Stomach (tissue), 9 donors: ENCODE measurements around the gene C12orf50. TPM values are rescaled to one million over a fixed set of nuclear protein-coding genes. Genes with fewer than 3 reads are reported as not detected.

Source experiments
- DNase-seq, 2 donors: peaks; one replicate each; pipeline versions ENCODE4 v3.0.0 to v3.0.0-alpha.2; 2013 to 2019
- H3K27ac ChIP-seq, 5 donors: fragments of 200-600 bp in 4 of 5; sonication (generic) in 4 of 5; one replicate each; pipeline ENCODE4 v1.5.1; 2013 to 2019; ENCODE audit warnings: mild to moderate bottlenecking in 1 of 5, moderate library complexity in 1 of 5
- H3K27me3 ChIP-seq, 3 donors: fragments of 200-600 bp; sonication (generic); one replicate each; pipeline ENCODE4 v1.5.1; 2017 to 2019; ENCODE audit warnings: mixed run types in 1 of 3
- H3K36me3 ChIP-seq, 4 donors: fragments of 200-600 bp; sonication (generic); 1 replicate in 3 of 4; 2 replicates in 1 of 4; pipeline ENCODE4 v1.5.1; 2016 to 2019
- H3K4me1 ChIP-seq, 4 donors: fragments of 200-600 bp; sonication (generic); one replicate each; pipeline ENCODE4 v1.5.1; 2016 to 2019
- H3K4me3 ChIP-seq, 4 donors: fragments of 200-600 bp; sonication (generic) in 3 of 4; one replicate each; pipeline ENCODE4 v1.5.1; 2016 to 2019; ENCODE audit warnings: mild to moderate bottlenecking in 1 of 4
- H3K9me3 ChIP-seq, 4 donors: fragments of 200-600 bp; sonication (generic); one replicate each; pipeline ENCODE4 v1.5.1; 2016 to 2019
- EP300 ChIP-seq: sonication (generic); formaldehyde crosslinking; IDR thresholded peaks from one replicate; pipeline ENCODE4 v1.6.1; 2017; ENCODE audit warnings: antibody characterized with exemption
- POLR2A ChIP-seq, 4 donors: fragments of 450-650 bp; IDR thresholded peaks; one replicate each; pipeline ENCODE4 v1.6.1; 2016; ENCODE audit warnings: antibody characterized with exemption in 4 of 4, control low read depth in 2 of 4, mild to moderate bottlenecking in 1 of 4, moderate library complexity in 1 of 4
- POLR2AphosphoS5 ChIP-seq, 3 donors: sonication (generic); formaldehyde crosslinking; IDR thresholded peaks; one replicate each; pipeline ENCODE4 v1.6.1; 2016; ENCODE audit warnings: antibody characterized with exemption in 3 of 3
- WGBS, 5 donors: extraction: QIAGEN DNeasy Blood & Tissue Kit in 3 of 5; methylation state at CpG; one replicate each; pipeline versions ENCODE4 v1.1.5 to v1.1.7; 2013 to 2018; 5-methylcytosine and 5-hydroxymethylcytosine counted together
- intact Hi-C: fragments of 100-400 bp; cut with DNase I; formaldehyde crosslinking; loops from one replicate; pipeline ENCODE4 v1.15.1; 2023; ENCODE audit warnings: low total_unique reads
- polyA plus RNA-seq, 3 donors: library from polyadenylated mRNA; stranded (reverse); fragments of 200-250 nt; gene quantifications; one replicate each; pipeline ENCODE4 v1.2.3, GENCODE V29; 2013
- total RNA-seq, 5 donors: library from RNA; depleted of rRNA; stranded (reverse); fragments of >200 nt; gene quantifications; one replicate each; pipeline versions ENCODE4 v1.1.0 to v1.2.3, GENCODE V29; 2014 to 2016
- TF ChIP-seq, protein P1 (sequence below), 7 experiments: fragments of 450-650 bp in 4 of 7; fragments of 200-600 bp in 3 of 7; sonication (generic) in 3 of 7; IDR thresholded peaks; one replicate each; pipeline ENCODE4 v1.5.1; 2016 to 2019; ENCODE audit warnings: antibody characterized with exemption in 7 of 7, control low read depth in 2 of 7, mild to moderate bottlenecking in 1 of 7
- donor health status: healthy with polysubstance abuse.
- donor health status: Bipolar disorder and iron deficiency.
- donor health status: healthy.

Gene C12orf50
- total and polyA plus RNA-seq, 8 donors = not detected

DNA sequence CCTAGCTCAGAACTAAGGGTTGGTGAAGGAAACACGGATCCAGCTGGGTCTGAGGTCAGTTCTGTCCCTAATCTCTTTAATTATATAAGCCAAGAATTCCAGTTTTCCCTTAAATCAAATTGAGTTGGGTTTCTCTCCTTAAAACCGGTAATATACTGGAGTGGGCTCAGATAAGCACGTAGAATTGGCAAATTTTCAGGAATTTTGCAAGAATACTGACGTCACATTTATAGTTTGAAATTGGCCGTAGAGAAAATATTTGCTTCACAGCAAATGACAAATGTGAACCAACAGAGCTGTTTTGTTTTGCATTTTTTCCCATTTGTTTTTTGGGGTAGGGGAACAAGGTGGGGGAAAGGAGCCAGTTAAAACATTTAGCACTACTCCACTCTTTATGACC lies 17.4 kb downstream of the C12orf50 start:
- TF ChIP-seq, protein P1, sequence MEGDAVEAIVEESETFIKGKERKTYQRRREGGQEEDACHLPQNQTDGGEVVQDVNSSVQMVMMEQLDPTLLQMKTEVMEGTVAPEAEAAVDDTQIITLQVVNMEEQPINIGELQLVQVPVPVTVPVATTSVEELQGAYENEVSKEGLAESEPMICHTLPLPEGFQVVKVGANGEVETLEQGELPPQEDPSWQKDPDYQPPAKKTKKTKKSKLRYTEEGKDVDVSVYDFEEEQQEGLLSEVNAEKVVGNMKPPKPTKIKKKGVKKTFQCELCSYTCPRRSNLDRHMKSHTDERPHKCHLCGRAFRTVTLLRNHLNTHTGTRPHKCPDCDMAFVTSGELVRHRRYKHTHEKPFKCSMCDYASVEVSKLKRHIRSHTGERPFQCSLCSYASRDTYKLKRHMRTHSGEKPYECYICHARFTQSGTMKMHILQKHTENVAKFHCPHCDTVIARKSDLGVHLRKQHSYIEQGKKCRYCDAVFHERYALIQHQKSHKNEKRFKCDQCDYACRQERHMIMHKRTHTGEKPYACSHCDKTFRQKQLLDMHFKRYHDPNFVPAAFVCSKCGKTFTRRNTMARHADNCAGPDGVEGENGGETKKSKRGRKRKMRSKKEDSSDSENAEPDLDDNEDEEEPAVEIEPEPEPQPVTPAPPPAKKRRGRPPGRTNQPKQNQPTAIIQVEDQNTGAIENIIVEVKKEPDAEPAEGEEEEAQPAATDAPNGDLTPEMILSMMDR (IDR thresholded peaks at IDR 0.05) = no peak
- TF ChIP-seq EP300 (no peak), POLR2AphosphoS5 (IDR thresholded peaks at IDR 0.05) (no peak), POLR2A (IDR thresholded peaks at IDR 0.05) (no peak)
- no peak for DNase-seq
- Histone ChIP-seq H3K27me3 (no peaks in the 10 kb centered on the region), H3K4me1 (no peaks in the 10 kb centered on the region), H3K27ac (no peak overlapping the region), H3K36me3 (no peaks in the 10 kb centered on the region), H3K9me3 (no peaks in the 10 kb centered on the region), H3K4me3 (no peak overlapping the region)
- 68 to 81% (median 74%) methylated on average over 5 of the region's 5 CpGs for WGBS, 5 donors
- intact Hi-C loops = no loop called here

DNA sequence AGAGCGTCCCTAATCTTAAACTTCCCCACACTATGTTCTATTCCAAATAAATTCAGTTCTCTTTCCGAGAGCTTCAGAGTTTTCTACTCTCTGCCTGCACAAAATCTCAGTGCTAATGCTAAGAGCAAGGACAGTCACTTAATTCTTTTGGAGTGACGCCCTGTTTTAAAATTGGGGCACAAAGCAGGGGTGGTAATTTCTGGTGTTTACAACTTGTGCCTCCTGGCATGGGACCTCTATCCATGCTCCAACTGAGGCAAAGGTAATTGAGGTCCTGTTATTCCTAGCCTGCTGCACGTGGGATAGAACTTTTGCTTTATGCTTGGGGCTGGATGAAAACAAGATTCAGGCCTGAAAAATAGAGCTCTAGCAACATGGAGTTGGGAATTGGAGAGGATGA lies 22.9 kb downstream of the C12orf50 start:
- H3K27me3 ChIP-seq = no peaks in the 10 kb centered on the region
- no peaks in the 10 kb centered on the region for H3K4me1 ChIP-seq
- 78 to 85% (median 82%) methylated on average over 4 of the region's 4 CpGs for WGBS, 5 donors
- no peaks in the 10 kb centered on the region for H3K36me3 ChIP-seq
- TF ChIP-seq POLR2A (IDR thresholded peaks at IDR 0.05) (no peak), POLR2AphosphoS5 (IDR thresholded peaks at IDR 0.05) (no peak), EP300 (no peak)
- TF ChIP-seq, protein P1 (IDR thresholded peaks at IDR 0.05) = no peak
- H3K9me3 ChIP-seq = no peaks in the 10 kb centered on the region
- no peak overlapping the region for H3K27ac ChIP-seq
- intact Hi-C loops = no loop called here
- DNase-seq = no peak
- H3K4me3 ChIP-seq = no peak overlapping the region

DNA sequence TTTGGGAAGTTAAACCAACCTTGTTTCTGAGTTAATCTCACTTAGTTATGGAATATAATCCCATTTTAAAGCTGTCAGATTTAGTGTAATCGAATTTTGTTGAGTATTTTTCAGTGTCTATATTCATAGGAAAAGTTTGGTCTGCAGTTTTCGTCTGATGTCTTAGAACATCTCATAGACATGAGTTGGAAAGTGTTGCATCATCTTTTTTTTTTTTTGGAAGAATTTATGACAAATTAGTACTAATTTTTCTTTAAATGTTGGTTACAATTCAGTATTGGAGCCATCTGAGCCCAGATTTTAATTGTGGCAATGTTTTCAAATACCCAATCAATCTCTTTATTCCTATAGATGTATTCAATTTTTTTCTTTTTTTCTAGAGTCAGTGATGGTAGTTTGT lies 27.9 kb downstream of the C12orf50 start:
- WGBS, 5 donors = 71 to 88% (median 80%) methylated on average over 2 of the region's 2 CpGs
- H3K36me3 ChIP-seq = no peaks in the 10 kb centered on the region
- H3K27me3 ChIP-seq = no peaks in the 10 kb centered on the region
- TF ChIP-seq POLR2A (IDR thresholded peaks at IDR 0.05) = no peak
- no peak for TF ChIP-seq POLR2AphosphoS5 (IDR thresholded peaks at IDR 0.05)
- no peak for TF ChIP-seq EP300
- TF ChIP-seq, protein P1 (IDR thresholded peaks at IDR 0.05) = no peak
- intact Hi-C loops = no loop called here
- H3K9me3 ChIP-seq = no peaks in the 10 kb centered on the region
- H3K4me1 ChIP-seq = no peaks in the 10 kb centered on the region
- H3K27ac ChIP-seq = no peak overlapping the region
- no peak for DNase-seq
- no peak overlapping the region for H3K4me3 ChIP-seq

DNA sequence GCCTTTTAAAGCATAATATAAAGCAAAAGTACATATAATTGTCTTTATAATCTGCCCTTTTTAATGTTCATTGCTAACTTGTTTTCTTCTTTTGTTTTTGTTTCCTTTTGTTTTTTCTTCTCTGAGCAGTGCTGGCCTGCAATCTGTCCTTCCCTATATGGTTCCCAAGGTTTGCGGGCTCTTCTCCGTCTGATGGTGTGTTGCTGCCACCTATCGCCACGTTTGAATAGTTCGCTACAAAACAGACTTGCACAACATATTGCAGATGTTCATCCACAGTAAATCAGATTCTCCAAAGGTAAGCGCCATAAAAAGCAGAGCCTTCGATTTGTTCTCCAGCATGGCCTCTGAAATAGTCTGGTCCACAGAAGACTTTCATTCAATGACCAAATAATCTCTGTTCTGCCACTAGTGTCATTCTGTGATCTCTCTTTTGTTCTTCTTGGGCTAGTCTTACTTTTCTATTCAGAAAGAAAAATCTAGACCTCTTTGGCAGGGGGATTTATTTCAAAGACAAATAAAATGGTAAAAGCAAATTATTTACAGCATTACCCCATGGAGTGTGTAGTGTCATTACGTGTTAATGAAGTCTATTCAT lies 33.5 kb downstream of the C12orf50 start:
- H3K4me3 ChIP-seq = no peak overlapping the region
- DNase-seq = peak; percentile 54 to 90
- WGBS, 5 donors = 2 to 6% (median 5%) methylated on average over 8 of the region's 8 CpGs
- H3K27ac ChIP-seq = no peak overlapping the region
- TF ChIP-seq, protein P1 (IDR thresholded peaks at IDR 0.05) = peak in 5 of 7 experiments; percentile 23 to 58 (median 46)
- TF ChIP-seq EP300 = no peak
- TF ChIP-seq POLR2AphosphoS5 (IDR thresholded peaks at IDR 0.05) = no peak
- TF ChIP-seq POLR2A (IDR thresholded peaks at IDR 0.05) = no peak
- intact Hi-C loops = no loop called here
- no peaks in the 10 kb centered on the region for H3K27me3 ChIP-seq
- H3K36me3 ChIP-seq = no peaks in the 10 kb centered on the region
- no peaks in the 10 kb centered on the region for H3K4me1 ChIP-seq
- H3K9me3 ChIP-seq = no peaks in the 10 kb centered on the region
